HAP-1 (cell line): ENCODE data around the gene ZCCHC7.
"Not testable (repeated sequence)": the region's sequence is repeated elsewhere in the genome, so short reads cannot be mapped to it uniquely, and the experiment has no call there.

Experiments used
- DNase-seq, 2 experiments: peaks; one replicate each; pipeline ENCODE4 v3.0.0-alpha.2; 2016 to 2020; ENCODE audit warnings: low spot score in 2 of 2
- H3K27me3 ChIP-seq: fragments of 250-450 bp; sonication (Bioruptor Pico); 2 replicates; pipeline ENCODE4 v1.5.1; 2020; ENCODE audit warnings: low read depth, mild to moderate bottlenecking, moderate library complexity
- H3K36me3 ChIP-seq: fragments of 250-450 bp; sonication (Bioruptor Pico); replicated peaks from 2 replicates; pipeline ENCODE4 v1.5.1; 2020; ENCODE audit warnings: mild to moderate bottlenecking
- H3K4me1 ChIP-seq: fragments of 250-450 bp; sonication (Bioruptor Pico); 2 replicates; pipeline ENCODE4 v1.5.1; 2020; ENCODE audit warnings: mild to moderate bottlenecking
- H3K4me3 ChIP-seq: fragments of 250-450 bp; sonication (Bioruptor Pico); 2 replicates; pipeline ENCODE4 v1.5.1; 2020; ENCODE audit warnings: mild to moderate bottlenecking, moderate library complexity
- H3K9me3 ChIP-seq: fragments of 250-450 bp; sonication (Bioruptor Pico); 2 replicates; pipeline ENCODE4 v1.5.1; 2020; ENCODE audit warnings: mild to moderate bottlenecking, moderate library complexity
- in situ Hi-C: fragments of 300-500 bp; cut with MboI; formaldehyde crosslinking; loops from 3 replicates; pipeline ENCODE4 v1.14.3; 2020; ENCODE audit warnings: low sequenced_read_pairs, inconsistent platforms, mixed read lengths

The ZCCHC7 gene

DNA sequence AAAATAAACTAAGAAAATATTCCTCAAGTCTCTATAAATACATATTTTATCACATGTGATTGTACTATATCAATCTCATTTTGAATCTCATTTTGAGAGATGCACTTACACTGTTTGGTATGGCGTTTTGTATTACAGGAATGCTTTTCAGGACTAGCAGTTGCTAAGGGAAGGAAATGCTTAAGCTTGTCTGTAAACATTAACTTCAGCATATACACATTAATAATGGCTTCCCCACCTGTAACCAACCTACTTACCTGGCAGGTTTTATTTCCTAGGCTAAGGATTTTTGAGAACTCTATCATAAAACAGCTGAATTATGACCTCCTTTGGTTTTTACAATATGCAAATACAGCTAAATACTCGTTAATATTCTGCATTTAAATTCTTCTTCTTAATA is 161.2 kb downstream of the ZCCHC7 start:
- H3K27me3 ChIP-seq, result no peaks in the 10 kb centered on the region
- no peak overlapping the region for H3K4me3 ChIP-seq
- no peaks in the 10 kb centered on the region for H3K9me3 ChIP-seq
- no peak for DNase-seq
- in situ Hi-C loops, result no loop called here
- peaks cover 22% of the 10 kb centered on the region for H3K4me1 ChIP-seq
- no peaks in the 10 kb centered on the region for H3K36me3 ChIP-seq

DNA sequence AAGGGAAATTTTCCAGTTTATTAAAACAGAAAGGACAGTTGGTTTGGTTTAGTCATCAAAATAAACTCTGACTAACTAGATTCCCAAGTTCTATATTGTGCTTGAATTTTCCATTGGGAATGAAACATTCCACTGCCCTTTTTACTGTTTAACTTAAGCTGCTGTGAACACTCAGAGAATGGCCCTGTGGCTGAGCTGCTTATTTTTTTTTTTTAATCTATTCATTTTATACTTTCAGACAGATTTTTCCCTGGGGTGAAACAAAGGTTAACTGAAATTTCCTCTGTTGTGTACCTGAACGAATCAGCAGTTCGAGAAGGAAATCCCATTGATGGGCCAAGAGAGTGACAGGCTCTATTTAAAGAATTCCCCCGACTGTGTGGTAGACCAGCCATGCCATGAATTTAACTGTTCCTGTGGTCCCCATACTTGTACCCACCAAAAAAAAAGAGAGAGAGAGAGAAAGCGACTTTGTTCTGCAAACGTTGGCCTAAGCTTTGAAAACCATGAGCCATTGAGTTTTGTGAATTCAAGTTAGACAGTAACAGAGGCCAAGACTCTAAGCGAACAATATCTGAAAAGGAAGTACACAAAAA is 163.5 kb downstream of the ZCCHC7 start:
- no peak overlapping the region for H3K4me3 ChIP-seq
- no peaks in the 10 kb centered on the region for H3K27me3 ChIP-seq
- in situ Hi-C loops, result no loop called here
- H3K4me1 ChIP-seq, result peaks cover 22% of the 10 kb centered on the region
- H3K36me3 ChIP-seq, result no peaks in the 10 kb centered on the region
- DNase-seq, result peak; percentile 8 to 35
- H3K9me3 ChIP-seq, result no peaks in the 10 kb centered on the region

DNA sequence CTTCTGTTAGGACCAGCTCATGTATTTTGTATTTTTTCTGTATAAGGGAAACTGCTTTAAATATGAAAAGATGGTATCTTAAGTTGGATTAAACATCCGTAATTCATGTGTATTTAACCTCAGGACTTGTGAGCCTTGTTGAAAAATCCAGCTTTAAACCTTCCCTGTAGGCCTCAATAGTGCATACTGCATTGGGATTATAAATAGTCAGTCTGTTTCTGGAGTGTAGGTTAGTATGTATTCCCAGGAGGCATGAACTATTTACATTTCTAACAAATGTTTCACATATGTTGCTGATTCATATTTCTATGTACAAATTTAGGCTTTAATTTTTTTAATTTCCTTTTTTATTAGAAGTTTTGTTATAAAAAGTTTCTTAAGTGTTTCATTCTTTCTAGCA is 164.3 kb downstream of the ZCCHC7 start:
- H3K9me3 ChIP-seq, result no peaks in the 10 kb centered on the region
- H3K4me1 ChIP-seq, result peaks cover 22% of the 10 kb centered on the region
- in situ Hi-C loops, result no loop called here
- no peaks in the 10 kb centered on the region for H3K36me3 ChIP-seq
- no peaks in the 10 kb centered on the region for H3K27me3 ChIP-seq
- no peak overlapping the region for H3K4me3 ChIP-seq
- peak in 1 of 2 experiments; percentile 53 for DNase-seq

DNA sequence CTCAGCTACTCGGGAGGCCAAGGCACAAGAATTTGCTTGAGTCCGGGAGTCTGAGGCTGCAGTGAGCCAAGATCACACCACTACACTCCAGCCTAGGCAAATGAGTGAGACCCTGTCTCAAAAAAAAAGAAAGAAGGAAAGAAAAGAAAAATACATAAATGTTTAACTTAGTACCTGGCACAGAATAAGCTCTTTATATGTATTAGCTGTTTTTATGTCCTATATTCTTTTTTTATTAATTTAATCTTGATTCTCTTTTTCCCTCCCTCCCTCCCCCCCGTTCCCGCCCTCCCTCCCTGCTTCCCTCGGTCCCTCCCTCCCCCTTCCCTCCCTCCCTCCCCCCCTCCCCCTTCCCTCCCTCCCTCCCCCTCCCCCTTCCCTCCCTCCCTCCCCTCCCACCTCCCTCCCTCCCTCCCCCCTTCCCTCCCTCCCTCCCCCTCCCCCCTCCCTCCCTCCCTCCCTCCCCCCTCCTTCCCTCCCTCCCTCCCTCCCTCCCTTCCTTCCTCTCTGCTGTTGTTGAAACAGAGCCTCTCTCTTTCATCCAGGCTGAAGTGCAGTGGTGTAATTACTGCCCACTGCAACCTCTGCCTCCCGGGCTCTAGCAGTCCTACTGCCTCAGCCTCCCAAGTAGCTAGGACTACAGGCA is 166.3 kb downstream of the ZCCHC7 start:
- H3K36me3 ChIP-seq, result no peaks in the 10 kb centered on the region
- no peaks in the 10 kb centered on the region for H3K9me3 ChIP-seq
- no peaks in the 10 kb centered on the region for H3K27me3 ChIP-seq
- H3K4me1 ChIP-seq, result peaks cover 22% of the 10 kb centered on the region
- no peak for DNase-seq
- H3K4me3 ChIP-seq, result no peak overlapping the region
- in situ Hi-C loops, result no loop called here

DNA sequence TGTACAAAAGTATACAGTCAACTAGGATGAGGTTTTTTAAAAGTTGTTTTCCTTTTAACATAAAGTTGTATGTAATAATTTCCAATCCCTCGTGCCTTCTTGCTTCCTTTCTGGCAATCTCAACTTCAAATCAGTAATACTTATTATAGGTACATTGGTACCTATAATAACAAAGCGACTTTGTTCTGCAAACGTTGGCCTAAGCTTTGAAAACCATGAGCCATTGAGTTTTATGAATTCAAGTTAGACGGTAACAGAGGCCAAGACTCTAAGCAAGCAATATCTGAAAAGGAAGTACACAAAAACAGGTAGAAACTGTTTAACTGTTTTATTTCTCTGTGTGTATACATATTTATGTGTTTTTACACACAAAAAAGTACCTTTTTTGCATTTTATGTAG is 166.9 kb downstream of the ZCCHC7 start:
- DNase-seq, result no peak
- Histone ChIP-seq H3K4me1 (peaks cover 22% of the 10 kb centered on the region), H3K27me3 (no peaks in the 10 kb centered on the region), H3K4me3 (no peak overlapping the region), H3K36me3 (no peaks in the 10 kb centered on the region), H3K9me3 (no peaks in the 10 kb centered on the region)
- in situ Hi-C loops, result no loop called here

DNA sequence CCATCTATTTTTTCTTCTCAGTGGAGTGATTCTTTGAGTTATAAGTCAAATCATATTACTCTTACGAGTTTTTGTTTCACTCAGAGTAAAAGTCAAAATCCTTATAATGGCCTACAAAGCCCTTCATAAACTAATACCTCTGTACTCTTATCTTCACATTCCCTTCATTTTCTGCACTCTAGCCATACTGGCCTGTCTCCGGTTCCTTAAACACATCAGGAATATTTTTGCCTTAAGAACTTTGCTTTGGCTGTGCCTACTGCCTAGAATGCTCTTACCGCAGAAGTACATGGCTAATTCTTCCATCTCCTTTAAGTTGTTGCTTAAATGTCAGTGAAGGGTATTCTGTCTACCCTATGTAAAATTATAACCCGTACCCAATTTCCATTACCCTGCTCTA is 169.3 kb downstream of the ZCCHC7 start:
- Histone ChIP-seq H3K9me3 (no peaks in the 10 kb centered on the region), H3K36me3 (no peaks in the 10 kb centered on the region), H3K27me3 (no peaks in the 10 kb centered on the region), H3K4me3 (no peak overlapping the region), H3K4me1 (peaks cover 21% of the 10 kb centered on the region)
- in situ Hi-C loops, result no loop called here
- no peak for DNase-seq

DNA sequence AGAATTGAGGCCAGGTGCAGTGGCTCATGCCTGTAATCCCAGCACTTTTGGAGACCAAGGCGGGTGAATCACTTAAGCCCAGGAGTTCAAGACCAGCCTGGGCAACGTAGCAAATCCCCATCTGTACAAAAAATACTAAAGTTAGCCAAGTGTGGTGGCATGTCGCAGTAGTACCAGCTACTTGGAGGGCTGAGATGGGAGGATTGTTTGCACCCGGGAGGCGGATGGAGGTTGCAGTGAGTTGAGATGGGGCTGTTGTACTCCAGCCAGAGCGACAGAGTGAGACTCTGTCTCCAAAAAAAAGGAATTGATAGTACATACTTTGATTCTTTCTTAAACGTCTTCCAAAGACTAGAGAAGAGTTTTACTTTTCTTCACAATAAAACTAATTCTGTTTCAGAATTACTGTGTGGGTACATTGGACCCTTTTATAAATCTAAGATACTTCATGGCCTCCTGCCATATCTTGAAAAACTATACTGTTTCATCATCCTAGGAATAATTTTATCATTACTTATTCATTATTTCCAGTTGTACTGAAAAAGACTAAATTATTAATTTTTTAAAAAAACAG is 170.1 kb downstream of the ZCCHC7 start:
- H3K4me3 ChIP-seq, result no peak overlapping the region
- H3K9me3 ChIP-seq, result no peaks in the 10 kb centered on the region
- in situ Hi-C loops, result no loop called here
- H3K36me3 ChIP-seq, result no peaks in the 10 kb centered on the region
- DNase-seq, result no peak
- no peaks in the 10 kb centered on the region for H3K27me3 ChIP-seq
- H3K4me1 ChIP-seq, result peaks cover 24% of the 10 kb centered on the region

DNA sequence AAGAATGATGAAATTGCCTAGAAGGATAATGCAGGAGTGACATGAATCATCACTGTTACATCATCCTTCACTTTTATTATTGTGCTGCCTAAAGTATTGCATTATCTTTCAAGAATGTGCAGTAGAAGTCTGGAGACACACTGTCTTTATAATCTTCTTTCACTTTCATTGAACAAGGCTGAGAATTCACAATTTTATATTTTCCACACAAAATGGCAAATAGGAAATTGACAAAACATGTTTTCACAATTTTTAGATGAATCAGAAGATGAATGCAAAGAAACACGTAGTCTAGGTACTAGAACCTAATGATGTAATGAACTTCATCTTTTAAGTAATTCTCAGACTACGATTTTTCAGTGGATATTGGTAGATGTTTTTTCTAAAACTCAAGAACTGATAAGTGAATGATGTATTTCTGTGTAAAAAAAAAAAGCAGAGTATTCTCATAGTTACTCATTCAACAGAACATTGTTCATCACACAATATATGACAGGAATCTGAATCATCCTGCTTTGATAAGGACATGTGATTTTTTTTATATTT is 170.6 kb downstream of the ZCCHC7 start:
- H3K4me3 ChIP-seq, result no peak overlapping the region
- no peaks in the 10 kb centered on the region for H3K27me3 ChIP-seq
- peaks cover 26% of the 10 kb centered on the region for H3K4me1 ChIP-seq
- in situ Hi-C loops, result no loop called here
- no peaks in the 10 kb centered on the region for H3K9me3 ChIP-seq
- DNase-seq, result no peak
- H3K36me3 ChIP-seq, result no peaks in the 10 kb centered on the region

DNA sequence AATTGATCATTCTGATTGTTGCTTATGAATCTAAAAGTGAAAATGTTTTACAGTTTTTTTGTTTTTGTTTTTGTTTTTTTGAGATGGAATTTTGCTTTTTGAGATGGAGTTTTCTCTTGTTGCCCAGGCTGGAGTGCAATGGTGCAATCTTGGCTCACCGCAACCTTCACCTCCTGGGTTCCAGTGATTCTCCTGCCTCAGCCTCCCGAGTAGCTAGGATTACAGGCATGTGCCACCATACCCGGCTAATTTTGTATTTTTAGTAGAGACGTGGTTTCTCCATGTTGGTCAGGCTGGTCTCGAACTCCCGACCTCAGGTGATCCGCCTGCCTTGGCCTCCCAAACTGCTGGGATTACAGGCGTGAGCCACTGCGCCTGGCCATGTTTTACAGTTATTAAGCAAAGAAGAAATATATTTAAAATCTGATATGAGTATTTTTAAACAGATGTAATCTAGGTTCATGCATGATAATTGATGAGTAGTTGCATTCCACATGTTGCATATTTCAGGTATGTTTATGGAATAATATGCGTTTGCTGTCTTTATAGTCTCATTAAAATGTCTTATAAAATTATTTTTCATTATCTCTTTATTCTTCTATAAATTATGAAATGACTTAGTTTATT is 171.4 kb downstream of the ZCCHC7 start:
- DNase-seq, H3K4me3 ChIP-seq, H3K9me3 ChIP-seq, H3K36me3 ChIP-seq, in situ Hi-C loops, H3K27me3 ChIP-seq: not testable (repeated sequence)
- peaks cover 26% of the 10 kb centered on the region for H3K4me1 ChIP-seq

DNA sequence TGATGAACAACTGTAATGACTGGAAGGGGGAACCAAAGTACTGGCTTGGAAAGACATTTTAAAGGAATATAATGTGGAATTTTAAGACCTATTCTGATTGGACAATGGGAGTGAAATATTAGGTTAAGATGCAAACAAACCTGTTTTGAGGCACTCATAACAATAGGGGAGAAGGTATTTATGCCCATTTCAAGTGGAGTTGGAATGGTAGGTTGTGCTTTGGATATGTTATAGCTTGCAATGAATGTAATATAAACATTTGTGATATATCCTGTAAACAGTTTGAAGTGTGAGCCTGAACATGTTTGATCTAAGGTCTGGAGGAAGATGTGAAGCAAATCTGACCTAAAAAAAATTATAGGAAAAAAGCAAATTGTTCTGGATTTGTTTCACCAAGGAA is 172.5 kb downstream of the ZCCHC7 start:
- Histone ChIP-seq H3K4me3 (no peak overlapping the region), H3K36me3 (no peaks in the 10 kb centered on the region), H3K9me3 (no peaks in the 10 kb centered on the region), H3K4me1 (peaks cover 26% of the 10 kb centered on the region), H3K27me3 (no peaks in the 10 kb centered on the region)
- in situ Hi-C loops, result no loop called here
- no peak for DNase-seq

DNA sequence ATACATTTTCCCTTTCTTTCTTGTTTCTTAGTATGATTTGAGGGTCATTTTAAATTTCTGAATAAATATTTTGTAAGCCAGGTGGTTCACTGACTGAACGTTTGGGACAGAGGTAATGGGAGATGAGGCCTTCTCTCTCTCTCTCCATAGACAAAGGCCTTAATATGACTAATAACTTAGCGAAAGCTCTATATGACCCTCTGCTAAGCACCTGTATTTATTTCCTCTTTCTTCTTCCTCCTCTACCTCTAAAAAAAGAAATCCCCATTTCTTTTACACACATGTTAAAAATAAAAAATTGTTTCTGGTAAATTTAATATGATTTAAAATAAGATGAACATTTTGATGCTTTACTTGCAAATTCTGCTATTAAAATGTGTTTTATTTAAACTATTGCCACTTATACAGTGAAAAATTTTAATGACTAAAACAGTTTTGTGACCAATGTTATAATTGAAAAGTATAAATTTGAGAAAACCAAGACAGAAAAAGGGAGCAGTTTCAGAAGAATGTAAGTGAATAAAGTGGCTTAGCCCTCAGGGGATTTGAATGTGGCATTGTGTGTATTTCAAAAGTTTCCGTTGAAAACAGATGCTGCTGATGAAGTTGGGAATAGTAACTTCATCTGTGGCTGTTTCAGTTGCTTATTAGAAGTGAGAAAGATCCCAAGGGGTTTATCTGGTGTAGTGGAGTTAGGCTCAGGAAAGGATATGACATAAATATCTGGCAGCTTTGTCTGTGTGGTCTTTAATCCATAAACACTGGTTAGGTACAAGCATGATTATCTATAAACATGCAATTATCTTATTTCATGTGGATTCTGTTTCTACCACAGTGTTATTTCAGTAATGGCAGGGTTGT is 173.5 kb downstream of the ZCCHC7 start:
- no peaks in the 10 kb centered on the region for H3K36me3 ChIP-seq
- in situ Hi-C loops, result no loop called here
- H3K4me1 ChIP-seq, result peaks cover 26% of the 10 kb centered on the region
- H3K4me3 ChIP-seq, result no peak overlapping the region
- H3K27me3 ChIP-seq, result no peaks in the 10 kb centered on the region
- no peaks in the 10 kb centered on the region for H3K9me3 ChIP-seq
- peak; percentile 50 to 83 for DNase-seq

DNA sequence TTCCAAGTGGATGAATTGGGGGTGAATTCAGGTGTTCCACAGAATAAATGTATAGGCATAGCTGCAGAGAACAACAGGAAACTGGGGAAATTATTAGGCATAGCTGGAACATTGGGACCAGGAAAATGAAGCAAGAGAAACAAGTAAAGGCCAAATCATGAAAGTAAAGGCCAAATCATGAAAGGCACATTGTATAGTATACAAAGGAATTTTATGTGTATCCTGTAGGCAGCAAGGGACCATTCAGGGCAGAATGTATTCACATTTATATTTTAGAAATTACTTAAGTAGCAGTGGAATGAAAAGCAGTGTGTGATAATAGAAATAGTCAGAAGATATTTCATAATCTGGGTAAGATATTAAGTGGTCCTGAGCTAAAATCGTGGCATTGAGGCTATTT is 174.8 kb downstream of the ZCCHC7 start:
- in situ Hi-C loops, result no loop called here

DNA sequence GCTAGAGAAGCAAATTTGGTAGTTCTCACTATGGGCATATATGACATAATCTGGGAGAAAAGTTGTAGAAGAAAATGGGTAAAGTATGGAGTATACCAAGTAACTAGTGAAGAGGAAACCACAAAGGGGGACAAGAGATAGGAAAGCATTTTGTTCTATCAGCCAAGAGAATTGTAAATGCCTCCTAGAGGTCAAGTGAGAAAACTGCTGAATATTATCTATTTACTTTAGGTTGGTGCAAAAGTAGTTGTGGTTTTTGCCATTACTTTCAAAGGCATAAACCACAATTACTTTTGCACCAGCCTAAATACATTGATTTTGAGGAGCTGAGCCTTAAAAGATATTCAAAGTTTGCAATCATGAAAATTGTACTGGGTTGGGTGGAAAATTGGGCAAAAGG is 175.4 kb downstream of the ZCCHC7 start:
- peak in 1 of 2 experiments; percentile 21 for DNase-seq
- in situ Hi-C loops, result no loop called here
- Histone ChIP-seq H3K4me3 (no peak overlapping the region), H3K9me3 (no peaks in the 10 kb centered on the region), H3K27me3 (no peaks in the 10 kb centered on the region), H3K36me3 (no peaks in the 10 kb centered on the region), H3K4me1 (peaks cover 26% of the 10 kb centered on the region)

More for the DNA sequence above, 174.8 kb downstream of the ZCCHC7 start:
- Histone ChIP-seq H3K9me3 (no peaks in the 10 kb centered on the region), H3K4me3 (no peak overlapping the region), H3K27me3 (no peaks in the 10 kb centered on the region), H3K4me1 (peaks cover 26% of the 10 kb centered on the region), H3K36me3 (no peaks in the 10 kb centered on the region)
- peak in 1 of 2 experiments; percentile 37 for DNase-seq
